ENCODE measurements around the gene KCNJ18.
"Not testable (repeated sequence)": the region's sequence is repeated elsewhere in the genome, so short reads cannot be mapped to it uniquely, and the experiment has no call there.

GRCh38 chr17:21648125-21648524 lies 44.2 kb upstream of the KCNJ18 start:
- TF ChIP-seq CTCF (optimal IDR thresholded peaks at IDR 0.05 in 1 of 3, IDR thresholded peaks at IDR 0.05 in 1 of 3, conservative IDR thresholded peaks at IDR 0.05 in 1 of 3; ENCODE audit: extremely low read depth in 1 of 3, insufficient read depth in 2 of 3, low read length in 3 of 3); EZH2 (IDR thresholded peaks at IDR 0.05; ENCODE audit: low read length): not testable (repeated sequence)

Data from keratinocyte (primary cell).